KOPT-K1 (cell line): ENCODE measurements around the gene ROR1.

Experiments
- H3K27ac ChIP-seq: fragments of 200-600 bp; sonication (generic); 2 replicates; pipeline ENCODE4 v1.5.1; 2016; ENCODE audit warnings: antibody characterized with exemption, mild to moderate bottlenecking, low read depth, low read length; ENCODE audit not compliant: poor library complexity, severe bottlenecking
- H3K36me3 ChIP-seq: fragments of 200-600 bp; sonication (generic); 2 replicates; pipeline ENCODE4 v1.5.1; 2017; ENCODE audit warnings: antibody characterized with exemption, mild to moderate bottlenecking, low read length, moderate library complexity; ENCODE audit not compliant: insufficient read depth
- H3K9me3 ChIP-seq: fragments of 200-600 bp; sonication (generic); 2 replicates; pipeline ENCODE4 v1.5.1; 2017; ENCODE audit warnings: antibody characterized with exemption, low read length, mild to moderate bottlenecking; ENCODE audit not compliant: insufficient read depth, poor library complexity, severe bottlenecking

The ROR1 gene

GRCh38 chr1:64111787-64112186 lies 338.0 kb downstream of the ROR1 start:
- Histone ChIP-seq H3K9me3 (no peaks in the 10 kb centered on the region), H3K36me3 (no peaks in the 10 kb centered on the region), H3K27ac (no peak overlapping the region)

- Histone ChIP-seq H3K9me3 (no peaks in the 10 kb centered on the region), H3K36me3 (no peaks in the 10 kb centered on the region), H3K27ac (no peak overlapping the region)
Observed at GRCh38 chr1:64112281-64112680, 338.5 kb downstream of the ROR1 start.

- Histone ChIP-seq H3K27ac (no peak overlapping the region), H3K36me3 (no peaks in the 10 kb centered on the region), H3K9me3 (no peaks in the 10 kb centered on the region)
Observed at GRCh38 chr1:64114012-64114525, 340.3 kb downstream of the ROR1 start.

GRCh38 chr1:64116537-64116936 lies 342.7 kb downstream of the ROR1 start:
- Histone ChIP-seq H3K36me3 (no peaks in the 10 kb centered on the region), H3K9me3 (no peaks in the 10 kb centered on the region), H3K27ac (no peak overlapping the region)

- Histone ChIP-seq H3K36me3 (no peaks in the 10 kb centered on the region), H3K9me3 (no peaks in the 10 kb centered on the region), H3K27ac (no peak overlapping the region)
Observed at GRCh38 chr1:64117492-64117891, 343.7 kb downstream of the ROR1 start.

GRCh38 chr1:64121766-64122385 lies 348.1 kb downstream of the ROR1 start:
- Histone ChIP-seq H3K9me3 (no peaks in the 10 kb centered on the region), H3K36me3 (no peaks in the 10 kb centered on the region), H3K27ac (no peak overlapping the region)

- no peaks in the 10 kb centered on the region for H3K9me3 ChIP-seq
- H3K36me3 ChIP-seq: no peaks in the 10 kb centered on the region
- no peak overlapping the region for H3K27ac ChIP-seq
Observed at GRCh38 chr1:64122588-64122987, 348.8 kb downstream of the ROR1 start.

GRCh38 chr1:64124704-64125440 lies 351.1 kb downstream of the ROR1 start:
- H3K36me3 ChIP-seq: no peaks in the 10 kb centered on the region
- no peak overlapping the region for H3K27ac ChIP-seq
- H3K9me3 ChIP-seq: no peaks in the 10 kb centered on the region

- H3K36me3 ChIP-seq: no peaks in the 10 kb centered on the region
Observed at GRCh38 chr1:64126581-64126980, 352.8 kb downstream of the ROR1 start.

GRCh38 chr1:64127297-64127696 lies 353.5 kb downstream of the ROR1 start:
- H3K9me3 ChIP-seq: no peaks in the 10 kb centered on the region
- no peaks in the 10 kb centered on the region for H3K36me3 ChIP-seq
- H3K27ac ChIP-seq: no peak overlapping the region

More at GRCh38 chr1:64126581-64126980, 352.8 kb downstream of the ROR1 start:
- Histone ChIP-seq H3K27ac (no peak overlapping the region), H3K9me3 (no peaks in the 10 kb centered on the region)

- H3K27ac ChIP-seq: no peak overlapping the region
- H3K36me3 ChIP-seq: no peaks in the 10 kb centered on the region
- no peaks in the 10 kb centered on the region for H3K9me3 ChIP-seq
Observed at GRCh38 chr1:64129701-64130100, 355.9 kb downstream of the ROR1 start.

- H3K36me3 ChIP-seq: no peaks in the 10 kb centered on the region
- no peak overlapping the region for H3K27ac ChIP-seq
- H3K9me3 ChIP-seq: no peaks in the 10 kb centered on the region
Observed at GRCh38 chr1:64131155-64131554, 357.3 kb downstream of the ROR1 start.

GRCh38 chr1:64133036-64133435 lies 359.2 kb downstream of the ROR1 start:
- no peaks in the 10 kb centered on the region for H3K9me3 ChIP-seq
- no peaks in the 10 kb centered on the region for H3K36me3 ChIP-seq
- no peak overlapping the region for H3K27ac ChIP-seq

GRCh38 chr1:64135462-64136223 lies 361.8 kb downstream of the ROR1 start:
- H3K27ac ChIP-seq: no peak overlapping the region
- no peaks in the 10 kb centered on the region for H3K36me3 ChIP-seq
- no peaks in the 10 kb centered on the region for H3K9me3 ChIP-seq

GRCh38 chr1:64136296-64136695 lies 362.5 kb downstream of the ROR1 start:
- Histone ChIP-seq H3K9me3 (no peaks in the 10 kb centered on the region), H3K36me3 (no peaks in the 10 kb centered on the region), H3K27ac (no peak overlapping the region)
